ENCODE data around the gene GRAMD2B. TPM values are rescaled to one million over a fixed set of nuclear protein-coding genes. Genes with fewer than 3 reads are reported as not detected.
"Not testable (repeated sequence)": the region's sequence is repeated elsewhere in the genome, so short reads cannot be mapped to it uniquely, and the experiment has no call there.

The GRAMD2B gene
- total RNA-seq, 2 experiments from 2014 or later, result 8.7 to 10.8 TPM

DNA sequence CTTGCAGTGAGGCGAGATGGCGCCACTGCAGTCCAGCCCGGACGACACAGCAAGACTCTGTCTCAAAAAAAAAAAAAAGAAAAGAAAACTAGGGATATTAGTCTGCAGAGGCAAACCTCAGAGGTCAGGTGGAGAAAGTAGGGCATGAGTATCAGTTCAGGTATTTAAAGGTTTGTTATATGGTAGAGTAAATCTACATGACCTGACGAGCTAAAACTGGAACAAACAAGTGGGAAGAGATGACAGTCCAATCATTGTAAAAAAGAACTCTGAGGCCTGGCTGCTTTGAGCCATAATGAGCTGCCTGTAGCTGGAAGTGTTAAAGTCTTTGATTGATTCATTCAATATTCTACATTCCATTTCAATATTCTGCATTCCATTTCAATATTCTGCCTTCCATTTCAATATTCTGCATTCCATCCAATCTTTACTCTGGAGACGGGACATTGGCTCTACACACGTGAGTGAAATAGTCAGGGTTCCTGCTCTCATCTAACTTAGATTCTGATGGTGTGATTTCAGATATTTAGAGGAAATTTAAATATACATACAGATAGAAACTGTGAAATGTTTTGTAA is 28.9 kb upstream of the GRAMD2B start:
- H3K27me3 Mint-ChIP-seq (ENCODE audit: low read depth), result no peaks in the 10 kb centered on the region
- no peak for DNase-seq
- H3K4me1 Mint-ChIP-seq (ENCODE audit: low read depth), result no peaks in the 10 kb centered on the region
- H3K9me3 Mint-ChIP-seq, result peaks cover 3% of the 10 kb centered on the region
- no peak overlapping the region for H3K27ac Mint-ChIP-seq
- H3K36me3 Mint-ChIP-seq (ENCODE audit: low read depth), result no peaks in the 10 kb centered on the region
- H3K4me3 Mint-ChIP-seq, result no peak overlapping the region
- intact Hi-C loops (cut with micrococcal nuclease), result no loop called here
- CTCF ChIA-PET, result no interaction called here

DNA sequence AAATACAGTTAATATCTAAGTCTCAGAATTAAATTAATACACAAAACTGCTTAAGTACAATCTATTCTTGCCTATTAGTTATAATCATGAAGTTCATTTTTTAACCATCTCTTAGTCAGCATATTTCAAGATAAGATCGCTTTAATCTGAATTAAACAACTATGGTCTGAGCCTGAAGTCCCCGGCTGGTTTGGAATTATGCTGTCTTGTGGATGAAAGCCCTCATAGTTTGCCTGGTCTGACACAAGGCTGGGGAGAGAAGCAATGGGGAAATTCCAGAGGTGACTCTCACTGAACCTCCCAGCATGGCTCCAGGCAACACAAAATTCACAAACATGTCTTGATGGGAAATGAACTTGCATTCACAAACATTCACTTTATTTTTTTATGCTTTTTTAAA is 28.0 kb upstream of the GRAMD2B start:
- H3K27me3 Mint-ChIP-seq (ENCODE audit: low read depth), result no peaks in the 10 kb centered on the region
- no peaks in the 10 kb centered on the region for H3K36me3 Mint-ChIP-seq (ENCODE audit: low read depth)
- DNase-seq, result no peak
- CTCF ChIA-PET, result no interaction called here
- H3K4me3 Mint-ChIP-seq, result no peak overlapping the region
- H3K27ac Mint-ChIP-seq, result no peak overlapping the region
- H3K4me1 Mint-ChIP-seq (ENCODE audit: low read depth), result no peaks in the 10 kb centered on the region
- intact Hi-C loops (cut with micrococcal nuclease), result no loop called here
- H3K9me3 Mint-ChIP-seq, result peaks cover 4% of the 10 kb centered on the region

DNA sequence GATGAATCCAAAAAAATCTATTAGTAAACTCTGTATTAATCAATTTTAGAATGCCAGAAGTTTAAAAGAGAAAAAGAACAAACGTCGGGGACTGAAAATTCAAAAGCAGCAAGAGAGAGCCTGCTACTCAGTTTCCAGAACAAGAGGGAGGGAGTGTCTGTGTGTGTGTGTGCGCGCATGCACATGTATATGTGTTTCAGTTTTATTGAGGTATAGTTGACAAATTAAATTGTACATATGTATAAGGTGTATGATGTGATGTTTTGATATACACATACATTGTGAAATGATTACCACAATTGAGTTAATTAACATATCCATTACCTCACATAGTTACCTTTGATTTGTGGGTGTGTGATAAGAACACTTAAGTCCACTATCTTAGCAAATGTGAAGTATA is 27.6 kb upstream of the GRAMD2B start:
- CTCF ChIA-PET, result no interaction called here
- H3K4me3 Mint-ChIP-seq, result no peak overlapping the region
- H3K9me3 Mint-ChIP-seq, result peaks cover 5% of the 10 kb centered on the region
- no peaks in the 10 kb centered on the region for H3K36me3 Mint-ChIP-seq (ENCODE audit: low read depth)
- H3K4me1 Mint-ChIP-seq (ENCODE audit: low read depth), result no peaks in the 10 kb centered on the region
- intact Hi-C loops (cut with micrococcal nuclease), result no loop called here
- no peak overlapping the region for H3K27ac Mint-ChIP-seq
- DNase-seq, result no peak
- no peaks in the 10 kb centered on the region for H3K27me3 Mint-ChIP-seq (ENCODE audit: low read depth)

DNA sequence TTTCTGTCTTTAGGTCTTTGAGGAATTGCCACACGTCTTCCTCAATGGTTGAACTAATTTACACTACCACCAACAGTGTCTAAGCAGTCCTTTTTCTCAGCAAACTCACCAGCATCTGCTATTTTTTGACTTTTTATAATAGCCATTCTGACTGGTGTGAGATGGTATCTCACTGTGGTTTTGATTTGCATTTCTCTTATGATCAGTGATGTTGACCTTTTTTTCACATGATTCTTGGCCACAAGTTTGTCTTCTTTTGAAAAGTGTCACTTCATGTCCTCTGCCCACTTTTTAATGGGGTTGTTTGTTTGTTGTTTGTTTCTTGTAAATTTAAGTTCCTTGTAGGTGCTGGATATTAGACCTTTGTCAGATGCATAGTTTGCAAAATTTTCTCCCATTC is 26.5 kb upstream of the GRAMD2B start:
- intact Hi-C loops (cut with micrococcal nuclease); H3K27me3 Mint-ChIP-seq (ENCODE audit: low read depth); DNase-seq; H3K4me1 Mint-ChIP-seq (ENCODE audit: low read depth); H3K36me3 Mint-ChIP-seq (ENCODE audit: low read depth); CTCF ChIA-PET; H3K4me3 Mint-ChIP-seq; H3K27ac Mint-ChIP-seq: not testable (repeated sequence)
- peaks cover 14% of the 10 kb centered on the region for H3K9me3 Mint-ChIP-seq

DNA sequence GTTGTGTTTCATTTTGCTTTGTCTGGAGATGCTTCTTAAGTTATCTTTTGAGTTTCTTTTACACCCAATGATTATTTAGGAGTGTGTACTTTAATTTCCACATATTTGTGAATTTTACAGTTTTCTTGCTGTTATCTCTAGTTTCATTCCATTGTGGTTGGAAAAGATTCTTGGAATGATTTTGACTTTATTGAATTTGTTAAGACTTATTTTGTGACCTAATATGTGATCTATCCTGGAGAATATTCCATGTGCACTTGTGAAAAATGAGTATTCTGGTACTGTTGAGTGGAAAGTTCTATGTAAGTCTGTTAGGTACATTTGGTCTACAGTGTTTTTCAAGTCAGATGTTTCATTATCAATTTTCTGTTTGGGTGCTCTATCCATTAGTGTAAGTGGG is 24.4 kb upstream of the GRAMD2B start:
- CTCF ChIA-PET, result no interaction called here

DNA sequence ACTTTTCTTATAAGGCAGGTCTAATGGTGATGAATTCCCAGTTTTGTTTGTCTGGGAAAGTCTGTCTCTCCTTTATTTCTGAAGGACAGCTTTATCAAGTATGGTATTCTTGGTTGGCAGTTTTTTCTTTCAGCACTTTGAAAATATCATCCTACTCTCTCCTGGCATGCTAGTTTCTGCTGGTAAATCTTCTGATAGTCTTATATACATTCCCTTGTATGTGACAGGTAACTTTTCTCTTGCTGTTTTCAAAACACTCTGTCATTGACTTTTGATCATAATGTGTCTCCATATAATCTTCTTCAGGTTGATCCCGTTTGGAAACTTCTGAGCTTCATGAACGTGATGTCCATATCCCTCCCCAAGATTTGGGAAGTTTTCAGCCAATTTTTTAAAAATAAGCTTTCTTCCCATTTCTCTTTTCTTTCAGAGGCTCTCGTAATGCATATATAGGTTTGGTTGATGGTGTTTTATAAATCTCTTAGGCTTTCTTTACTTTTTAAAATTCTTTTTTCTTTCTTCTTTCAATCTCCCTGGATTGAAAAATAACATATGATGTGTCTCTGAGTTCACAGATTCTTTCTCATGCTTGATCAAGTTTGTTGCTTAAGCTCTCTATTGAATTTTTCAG is 22.5 kb upstream of the GRAMD2B start:
- Mint-ChIP-seq H3K4me1 (ENCODE audit: low read depth) (no peaks in the 10 kb centered on the region), H3K36me3 (ENCODE audit: low read depth) (no peaks in the 10 kb centered on the region), H3K9me3 (peaks cover 14% of the 10 kb centered on the region), H3K27me3 (ENCODE audit: low read depth) (no peaks in the 10 kb centered on the region), H3K4me3 (no peak overlapping the region), H3K27ac (no peak overlapping the region)
- no peak for DNase-seq
- intact Hi-C loops (cut with micrococcal nuclease), result no loop called here
- CTCF ChIA-PET, result interaction anchor here (0.6 to 1.7 kb wide), 3 partner anchors 58 to 204 kb away, joined by 3 to 4 read pairs (median 3); no protein-coding TSS in a partner anchor

More for the DNA sequence above, 24.4 kb upstream of the GRAMD2B start:
- DNase-seq, result no peak
- Mint-ChIP-seq H3K27me3 (ENCODE audit: low read depth) (no peaks in the 10 kb centered on the region), H3K36me3 (ENCODE audit: low read depth) (no peaks in the 10 kb centered on the region), H3K27ac (no peak overlapping the region), H3K4me3 (no peak overlapping the region), H3K4me1 (ENCODE audit: low read depth) (no peaks in the 10 kb centered on the region), H3K9me3 (peaks cover 14% of the 10 kb centered on the region)
- intact Hi-C loops (cut with micrococcal nuclease), result no loop called here

DNA sequence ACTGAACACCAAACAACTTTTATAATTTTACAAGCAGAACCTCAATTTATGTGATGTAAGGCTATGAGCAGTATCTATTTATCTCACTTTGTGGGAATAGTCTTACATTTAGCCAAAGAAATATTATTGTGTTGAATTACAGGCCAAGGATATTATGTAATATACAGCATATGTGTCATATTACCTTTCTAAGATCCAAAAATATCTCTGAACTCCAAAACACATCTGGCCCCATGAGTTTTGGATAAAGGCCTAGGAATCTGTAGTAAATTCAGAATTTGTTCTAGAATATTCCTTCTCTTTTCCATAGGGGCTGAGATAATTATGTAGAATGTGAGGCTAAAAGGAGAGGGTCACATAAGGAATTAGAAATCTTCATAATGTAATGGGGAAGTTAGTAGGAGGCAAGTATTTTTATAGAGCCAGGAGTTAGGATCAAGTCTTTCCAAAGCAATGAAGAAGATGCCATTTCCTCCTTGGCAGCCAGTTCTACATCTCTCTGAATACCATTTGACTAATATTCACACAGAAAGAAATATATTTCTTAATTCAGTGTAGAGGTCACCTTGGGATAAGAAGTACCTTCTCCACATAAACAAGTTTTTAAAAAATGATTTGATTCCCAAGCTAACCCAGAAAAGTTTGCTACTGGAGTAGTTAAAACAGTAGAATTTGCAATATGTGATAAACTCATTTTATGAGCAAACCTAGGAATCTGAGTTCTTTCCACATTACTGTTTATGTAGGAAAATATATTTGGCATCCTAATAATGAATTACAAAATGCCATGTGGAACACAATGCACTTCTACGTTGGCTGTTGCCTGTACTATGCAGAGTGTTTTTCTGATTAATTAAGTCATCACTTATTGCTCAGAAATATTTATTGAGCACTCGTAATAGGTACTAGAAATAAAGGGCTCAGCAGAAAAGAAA is 20.3 kb upstream of the GRAMD2B start:
- intact Hi-C loops (cut with micrococcal nuclease), result no loop called here
- Mint-ChIP-seq H3K27me3 (ENCODE audit: low read depth) (no peaks in the 10 kb centered on the region), H3K4me3 (no peak overlapping the region), H3K4me1 (ENCODE audit: low read depth) (no peaks in the 10 kb centered on the region), H3K36me3 (ENCODE audit: low read depth) (no peaks in the 10 kb centered on the region), H3K27ac (no peak overlapping the region), H3K9me3 (peaks cover 14% of the 10 kb centered on the region)
- CTCF ChIA-PET, result no interaction called here
- DNase-seq, result no peak

DNA sequence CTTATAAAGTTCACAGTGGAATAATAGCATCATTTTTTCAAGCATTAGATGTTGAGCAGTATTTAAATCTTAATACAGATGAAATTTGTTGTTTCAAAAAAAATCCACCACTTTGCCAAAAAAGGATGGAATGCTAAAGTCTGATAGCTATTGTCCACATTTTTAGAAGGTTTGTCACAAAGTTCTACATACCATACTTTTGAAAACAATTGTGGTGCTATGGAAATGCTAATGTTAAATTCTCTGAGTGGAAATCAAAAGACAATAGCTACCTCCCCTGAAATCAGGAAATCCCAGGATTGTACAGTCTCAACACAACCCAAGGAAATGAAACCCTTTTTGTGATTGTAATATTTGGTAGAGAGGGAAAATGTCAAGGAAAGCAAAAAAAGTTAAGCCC is 19.3 kb upstream of the GRAMD2B start:
- Mint-ChIP-seq H3K9me3 (peaks cover 13% of the 10 kb centered on the region), H3K27ac (no peak overlapping the region), H3K27me3 (ENCODE audit: low read depth) (no peaks in the 10 kb centered on the region), H3K4me1 (ENCODE audit: low read depth) (no peaks in the 10 kb centered on the region), H3K36me3 (ENCODE audit: low read depth) (no peaks in the 10 kb centered on the region), H3K4me3 (no peak overlapping the region)
- intact Hi-C loops (cut with micrococcal nuclease), result no loop called here
- DNase-seq, result no peak
- CTCF ChIA-PET, result interaction anchor here (0.7 kb wide), 1 partner anchor 120 kb away, joined by 3 read pairs; no protein-coding TSS in a partner anchor

DNA sequence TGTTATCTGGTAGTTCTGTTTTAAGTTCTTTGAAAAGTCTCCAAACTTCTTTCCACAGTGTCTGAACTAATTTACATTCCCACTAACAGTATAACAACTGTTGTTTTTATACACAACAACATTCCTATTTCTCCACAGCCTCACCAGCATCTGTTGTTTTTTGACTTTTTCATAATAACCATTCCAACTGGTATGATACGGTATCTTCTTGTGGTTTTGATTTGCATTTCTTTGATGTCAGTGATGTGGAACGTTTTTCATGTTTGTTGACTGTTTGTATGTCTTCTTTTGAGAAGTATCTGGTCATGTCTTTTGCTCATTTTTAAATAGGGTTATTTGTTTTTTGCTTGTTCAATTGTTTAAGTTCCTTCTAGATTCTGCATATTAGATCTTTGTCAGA is 12.6 kb upstream of the GRAMD2B start:
- Mint-ChIP-seq H3K27ac (no peak overlapping the region), H3K36me3 (ENCODE audit: low read depth) (no peaks in the 10 kb centered on the region), H3K4me1 (ENCODE audit: low read depth) (no peaks in the 10 kb centered on the region), H3K9me3 (peaks cover 10% of the 10 kb centered on the region), H3K27me3 (ENCODE audit: low read depth) (peaks cover 2% of the 10 kb centered on the region), H3K4me3 (no peak overlapping the region)
- DNase-seq, result no peak
- intact Hi-C loops (cut with micrococcal nuclease), result no loop called here
- CTCF ChIA-PET, result no interaction called here

DNA sequence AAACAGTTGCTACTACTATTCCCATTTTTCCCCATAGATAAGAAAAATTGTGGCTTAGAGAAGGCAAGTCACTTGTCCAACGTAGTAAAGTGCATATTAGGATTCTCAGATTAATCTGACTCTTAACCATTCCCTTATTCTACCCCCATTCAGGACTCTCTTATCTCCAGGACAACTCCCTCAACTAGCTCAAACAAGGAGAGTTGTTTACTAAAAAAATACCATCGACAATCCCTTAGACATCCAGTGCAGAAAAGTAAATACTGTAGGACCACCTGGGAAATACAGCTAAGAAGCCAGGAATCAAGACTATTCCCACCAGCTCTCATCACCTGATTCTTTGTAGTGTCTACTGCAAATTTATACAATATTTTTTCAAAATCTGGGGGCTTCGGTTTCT is 9.4 kb upstream of the GRAMD2B start:
- intact Hi-C loops (cut with micrococcal nuclease), result no loop called here
- CTCF ChIA-PET, result interaction anchor here (1.8 kb wide), 1 partner anchor 55 kb away, joined by 3 read pairs; no protein-coding TSS in a partner anchor

DNA sequence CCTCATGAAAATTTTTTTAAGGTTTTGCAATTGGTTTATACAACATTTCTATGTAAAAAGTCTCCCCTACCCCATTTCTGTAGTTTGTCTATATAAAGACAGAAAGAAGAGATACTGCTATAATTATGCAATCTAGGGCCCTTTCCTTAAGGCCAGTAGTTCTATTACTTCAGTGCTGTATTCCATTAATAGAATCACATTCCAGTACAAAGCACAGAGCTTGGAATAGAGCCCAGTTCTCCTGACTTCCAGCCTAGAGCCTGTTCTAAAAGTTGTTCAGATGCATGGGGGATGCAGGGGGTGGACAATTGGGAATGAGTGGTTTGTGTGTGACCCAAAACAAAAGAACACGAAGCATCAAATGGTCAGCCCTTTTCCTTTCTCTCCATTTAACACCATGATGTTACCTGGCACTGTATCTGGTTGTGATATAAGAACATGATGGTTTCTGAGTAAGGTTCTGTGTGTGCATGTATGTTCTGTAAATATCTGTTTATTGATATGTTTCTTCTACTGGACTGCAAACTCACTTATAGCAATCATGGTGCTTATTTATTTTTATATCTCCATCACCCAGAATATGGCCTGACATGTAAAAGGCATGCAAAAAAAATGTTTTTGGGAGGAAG is 8.2 kb upstream of the GRAMD2B start:
- H3K9me3 Mint-ChIP-seq, result peaks cover 7% of the 10 kb centered on the region
- CTCF ChIA-PET, result interaction anchor here (1.8 kb wide), 1 partner anchor 57 kb away, joined by 3 read pairs; no protein-coding TSS in a partner anchor
- no peak for DNase-seq
- H3K4me3 Mint-ChIP-seq, result no peak overlapping the region
- H3K36me3 Mint-ChIP-seq (ENCODE audit: low read depth), result no peaks in the 10 kb centered on the region
- peaks cover 2% of the 10 kb centered on the region for H3K27me3 Mint-ChIP-seq (ENCODE audit: low read depth)
- H3K4me1 Mint-ChIP-seq (ENCODE audit: low read depth), result peaks cover 5% of the 10 kb centered on the region
- H3K27ac Mint-ChIP-seq, result no peak overlapping the region
- intact Hi-C loops (cut with micrococcal nuclease), result no loop called here

More for the DNA sequence above, 9.4 kb upstream of the GRAMD2B start:
- Mint-ChIP-seq H3K4me3 (no peak overlapping the region), H3K27ac (no peak overlapping the region), H3K9me3 (peaks cover 10% of the 10 kb centered on the region), H3K27me3 (ENCODE audit: low read depth) (peaks cover 2% of the 10 kb centered on the region), H3K36me3 (ENCODE audit: low read depth) (no peaks in the 10 kb centered on the region), H3K4me1 (ENCODE audit: low read depth) (no peaks in the 10 kb centered on the region)
- DNase-seq, result no peak

DNA sequence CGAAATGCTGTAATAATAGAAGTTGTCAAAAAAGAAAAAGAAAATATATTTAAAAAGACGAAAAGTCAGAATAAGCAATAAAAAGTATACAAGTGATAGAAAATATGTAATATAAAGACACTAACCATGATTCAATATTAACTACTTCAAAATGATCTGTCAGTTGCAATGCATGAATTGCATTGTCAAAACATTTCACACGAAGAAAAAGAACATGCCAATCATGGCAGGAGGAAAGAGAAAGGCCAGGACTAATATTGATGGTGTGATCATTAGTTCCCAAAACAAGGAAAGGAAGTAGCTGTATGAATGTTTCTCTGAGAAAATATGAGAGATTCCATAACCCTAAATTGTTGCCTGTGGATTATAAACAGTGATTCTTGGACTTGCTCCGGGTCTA is 7.4 kb upstream of the GRAMD2B start:
- H3K27ac Mint-ChIP-seq, result no peak overlapping the region
- peaks cover 2% of the 10 kb centered on the region for H3K9me3 Mint-ChIP-seq
- H3K4me1 Mint-ChIP-seq (ENCODE audit: low read depth), result peaks cover 5% of the 10 kb centered on the region
- CTCF ChIA-PET, result no interaction called here
- no peak overlapping the region for H3K4me3 Mint-ChIP-seq
- peaks cover 2% of the 10 kb centered on the region for H3K27me3 Mint-ChIP-seq (ENCODE audit: low read depth)
- H3K36me3 Mint-ChIP-seq (ENCODE audit: low read depth), result no peaks in the 10 kb centered on the region
- intact Hi-C loops (cut with micrococcal nuclease), result no loop called here
- no peak for DNase-seq

All from activated naive CD4-positive, alpha-beta T cell treated with anti-CD3 and anti-CD28 coated beads for 36 hours (primary cell).